HG03108 (cell line): ENCODE measurements around the gene LBR.
"Not testable (repeated sequence)": the region's sequence is repeated elsewhere in the genome, so short reads cannot be mapped to it uniquely, and the experiment has no call there.

ENCODE experiments used
- ATAC-seq: cut with Tn5 transposase; IDR thresholded peaks from one replicate; pipeline ENCODE4 v1.9.1; 2021; ENCODE audit warnings: moderate library complexity; ENCODE audit not compliant: unreplicated experiment

LBR gene

GRCh38 chr1:225427235-225428067 lies at the start of gene LBR:
LBR (minus strand) TSS chr1:225428038; CDS start chr1:225424075, 3,963 bp downstream.
- ATAC-seq: peak; percentile 9

- no peak for ATAC-seq
Observed at GRCh38 chr1:225477296-225477911, 49.6 kb upstream of the LBR start.

DNA sequence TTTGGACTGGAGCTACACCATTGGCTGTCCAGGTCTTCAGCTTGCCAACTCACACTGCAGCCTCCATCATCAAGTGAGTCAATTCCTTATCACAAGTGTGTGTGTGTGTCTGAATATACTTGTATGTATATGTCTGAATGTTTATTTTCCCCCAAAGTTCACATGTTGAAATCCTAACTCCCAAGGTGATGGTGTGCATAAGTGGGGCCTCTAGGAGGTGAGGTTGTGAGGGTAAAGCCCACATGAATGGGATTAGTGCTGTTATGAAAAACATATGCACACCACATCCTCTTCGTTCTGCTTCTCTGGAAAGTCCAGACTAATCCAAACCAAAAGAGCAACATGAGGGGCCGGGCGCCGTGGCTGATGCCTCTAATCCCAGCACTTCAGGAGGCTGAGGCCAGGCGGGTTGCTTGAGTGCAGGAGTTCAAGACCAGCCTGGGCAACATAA lies 48.7 kb upstream of the LBR start:
- ATAC-seq: no peak

DNA sequence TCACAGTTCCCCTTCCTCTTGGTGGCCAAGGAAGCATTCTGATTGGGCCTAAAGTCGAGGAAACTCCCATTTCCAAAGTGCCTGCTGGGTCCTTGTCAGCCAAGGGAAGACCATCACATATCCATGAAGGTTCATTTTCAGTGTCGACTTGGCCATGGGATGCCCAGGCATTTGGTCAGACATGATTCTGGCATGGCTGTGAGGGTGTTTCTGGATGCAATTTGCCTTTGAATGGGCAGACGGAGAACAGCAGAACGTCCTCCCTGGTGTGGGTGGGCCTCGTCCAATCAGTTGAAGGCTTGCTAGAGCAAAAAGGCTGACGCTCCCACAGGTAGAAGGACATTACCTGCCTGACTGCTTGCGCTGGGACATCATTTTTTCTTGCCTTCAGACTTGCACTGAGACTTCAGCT lies 48.3 kb upstream of the LBR start:
- ATAC-seq: no peak

GRCh38 chr1:225474986-225475820 lies 47.4 kb upstream of the LBR start:
- peak; percentile 67 for ATAC-seq

GRCh38 chr1:225474439-225474985 lies 46.7 kb upstream of the LBR start:
- no peak for ATAC-seq

- ATAC-seq: not testable (repeated sequence)
Observed at GRCh38 chr1:225473676-225474438, 46.0 kb upstream of the LBR start.

- not testable (repeated sequence) for ATAC-seq
Observed at GRCh38 chr1:225473266-225473665, 45.4 kb upstream of the LBR start.

- ATAC-seq: no peak
Observed at GRCh38 chr1:225471453-225472301, 43.8 kb upstream of the LBR start.

GRCh38 chr1:225471109-225471452 lies 43.2 kb upstream of the LBR start:
- ATAC-seq: no peak

GRCh38 chr1:225470211-225471108 lies 42.6 kb upstream of the LBR start:
- no peak for ATAC-seq

GRCh38 chr1:225469051-225469450 lies 41.2 kb upstream of the LBR start:
- no peak for ATAC-seq

DNA sequence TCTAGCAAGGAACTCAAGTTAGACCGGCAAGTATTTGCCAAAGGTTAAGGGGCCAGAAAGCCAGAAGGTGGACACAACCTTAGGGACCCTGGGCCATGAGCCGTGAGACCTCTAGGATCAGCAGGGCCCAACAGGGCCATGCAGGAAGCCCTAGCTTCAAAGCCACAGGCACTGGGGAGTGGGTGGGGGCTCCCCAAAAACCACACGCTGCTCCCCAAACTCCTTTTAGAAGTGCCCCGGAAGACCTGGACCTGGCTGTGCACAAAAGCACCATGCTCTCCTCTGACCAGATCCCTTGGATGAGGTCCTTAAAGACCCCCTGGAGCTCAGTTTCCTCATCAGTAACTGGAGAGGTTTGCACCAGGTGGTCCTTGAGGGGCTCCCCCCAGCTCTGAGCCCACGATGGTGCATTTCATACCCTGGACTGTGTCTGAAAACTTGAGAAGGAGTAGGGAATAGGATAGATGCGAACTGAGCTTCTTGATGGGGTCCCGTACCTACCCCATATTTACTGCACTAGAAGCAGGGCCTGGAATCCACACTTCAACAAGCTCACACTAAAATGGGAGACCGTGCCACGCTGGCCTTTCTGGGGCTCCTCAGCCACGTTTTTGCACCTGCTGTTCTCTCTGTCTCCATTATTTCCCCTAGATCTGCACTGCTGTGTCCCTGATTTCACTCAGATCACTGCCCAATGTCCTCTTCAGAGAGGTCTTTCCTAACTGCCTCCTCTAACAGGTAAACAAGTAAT lies 40.6 kb upstream of the LBR start:
- ATAC-seq: no peak

DNA sequence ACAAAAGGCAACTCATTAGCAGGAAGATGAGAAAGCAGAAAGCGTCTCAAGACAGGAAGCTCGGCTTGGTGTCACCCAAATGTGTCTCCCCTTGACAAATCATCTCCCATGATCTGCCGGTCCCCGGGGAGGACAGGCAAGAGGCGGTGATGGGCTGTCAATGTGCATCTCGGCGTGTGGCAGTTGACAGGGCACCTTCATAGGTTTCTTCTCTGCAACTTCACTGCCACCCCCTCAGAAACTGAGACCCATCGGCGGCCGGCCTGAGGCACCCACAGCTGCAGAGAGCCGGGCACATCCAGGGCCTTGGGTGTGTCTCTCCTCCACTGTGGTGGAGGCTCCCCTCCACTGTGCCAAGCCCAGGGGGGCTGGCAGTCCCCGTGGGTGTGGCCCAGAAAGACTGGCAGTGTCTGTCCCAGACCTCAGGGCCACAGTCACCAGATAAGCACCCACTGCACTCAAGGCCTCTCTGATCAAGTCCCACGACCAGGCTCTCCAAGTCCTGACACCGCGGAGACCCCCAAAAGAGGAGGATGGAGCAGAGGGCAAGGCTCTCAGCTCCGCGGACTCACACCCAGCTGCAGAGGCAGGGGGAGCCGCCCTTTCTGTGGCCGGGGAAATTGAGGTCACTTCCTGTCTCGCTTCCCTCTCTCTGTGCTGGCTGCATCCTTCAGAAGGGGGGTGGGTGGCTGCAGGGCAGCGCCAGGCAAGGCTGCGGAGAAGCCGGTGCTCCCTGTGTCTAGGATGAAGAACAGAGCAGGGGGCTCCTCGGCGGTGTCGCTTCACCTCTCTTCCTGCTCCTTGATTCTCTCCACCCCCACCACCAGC lies 39.6 kb upstream of the LBR start:
- ATAC-seq: peak; percentile 96

- ATAC-seq: no peak
Observed at GRCh38 chr1:225466848-225467192, 39.0 kb upstream of the LBR start.

DNA sequence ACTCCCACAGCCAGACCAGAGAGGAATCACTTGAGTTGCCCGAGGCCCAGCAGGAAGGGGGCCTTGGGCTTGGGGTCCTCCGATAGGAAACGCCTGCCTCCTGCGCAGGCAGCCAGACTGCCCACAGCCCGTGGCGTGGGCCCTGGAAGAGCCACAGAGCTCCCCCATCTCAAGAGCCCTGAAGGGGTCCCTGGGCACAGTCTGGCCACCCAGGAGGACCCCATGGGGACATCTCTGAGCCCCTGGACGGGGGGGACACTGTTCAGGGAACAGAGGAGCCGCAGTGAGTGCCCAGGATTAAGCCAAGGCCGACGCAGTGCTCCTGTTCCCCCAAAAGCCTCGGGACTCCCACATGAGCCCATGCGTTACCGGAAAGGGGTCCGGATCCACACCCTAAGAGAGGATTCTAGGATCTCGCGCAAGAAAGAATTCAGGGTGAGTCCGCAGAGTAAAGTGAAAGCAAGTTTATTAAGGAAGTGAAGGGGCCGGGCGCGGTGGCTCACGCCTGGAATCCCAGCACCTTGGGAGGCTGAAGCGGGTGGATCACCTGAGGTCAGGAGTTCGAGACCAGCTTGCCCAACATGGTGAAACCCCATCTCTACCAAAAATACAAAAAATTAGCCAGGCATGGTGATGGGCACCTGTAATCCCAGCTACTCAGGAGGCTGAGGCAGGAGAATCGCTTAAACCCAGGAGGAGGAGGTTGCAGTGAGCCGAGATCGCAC lies 38.1 kb upstream of the LBR start:
- no peak for ATAC-seq
